ENCODE measurements around the gene PITPNB. TPM values are rescaled to one million over a fixed set of nuclear protein-coding genes. Genes with fewer than 3 reads are reported as not detected.
A peak's percentile ranks its signal among the peaks of the same experiment; 100 is the strongest.

The PITPNB gene
- total RNA-seq, 2 experiments from 2014 or later, result 96.5 to 111 TPM

DNA sequence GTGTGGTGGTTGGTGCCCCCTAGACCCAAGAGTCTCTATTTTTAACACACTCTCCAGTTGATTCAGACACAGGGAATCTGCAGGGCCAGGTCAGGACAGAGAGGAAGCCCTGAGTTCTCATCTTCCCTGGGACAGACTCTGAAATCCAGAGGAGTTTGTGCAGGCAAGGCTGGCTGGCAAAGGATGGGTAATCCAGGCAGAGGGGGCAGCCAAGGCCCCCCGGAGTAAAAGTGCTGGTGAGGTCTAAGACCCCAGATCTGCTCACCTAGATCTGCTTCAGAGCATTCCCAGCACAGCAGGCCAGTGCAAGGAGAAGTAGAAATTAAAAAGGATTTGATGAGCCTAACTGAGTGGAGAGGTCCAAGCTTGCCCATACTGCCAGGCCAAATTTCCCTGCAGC lies 76.9 kb downstream of the PITPNB start:
- ChIA-PET CTCF (no interaction called here), POLR2A (no interaction called here)
- Mint-ChIP-seq H3K27me3 (no peaks in the 10 kb centered on the region), H3K27ac (no peak overlapping the region), H3K4me1 (no peaks in the 10 kb centered on the region), H3K4me3 (no peak overlapping the region), H3K9me3 (ENCODE audit: low read depth) (peaks cover 7% of the 10 kb centered on the region), H3K36me3 (ENCODE audit: low read depth) (peaks cover 14% of the 10 kb centered on the region)
- DNase-seq (no peak), ATAC-seq (no peak)
- intact Hi-C loops (cut with DNase I, micrococcal nuclease), result no loop called here

DNA sequence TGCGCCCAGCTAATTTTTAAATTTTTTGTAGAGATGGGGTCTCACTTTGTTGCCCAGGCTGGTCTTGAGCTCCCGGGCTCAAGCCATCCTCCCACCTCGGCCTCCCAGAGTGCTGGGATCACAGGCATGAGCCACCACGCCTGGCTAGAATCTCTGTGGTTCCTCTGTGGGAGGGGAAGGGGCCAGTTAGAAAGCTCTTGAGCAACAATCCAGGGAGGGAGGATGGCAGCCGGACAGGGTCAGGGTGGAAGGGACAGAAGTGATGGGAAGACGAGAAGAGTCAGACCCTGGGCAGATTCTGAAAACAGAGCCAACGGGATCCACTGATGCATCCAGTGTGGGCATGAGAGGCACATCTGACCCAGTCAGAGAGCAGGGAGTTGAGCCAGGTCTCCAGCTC lies 78.6 kb downstream of the PITPNB start:
- DNase-seq (no peak), ATAC-seq (no peak)
- peaks cover 11% of the 10 kb centered on the region for H3K36me3 Mint-ChIP-seq (ENCODE audit: low read depth)
- H3K4me1 Mint-ChIP-seq, result no peaks in the 10 kb centered on the region
- H3K27ac Mint-ChIP-seq, result no peak overlapping the region
- intact Hi-C loops (cut with DNase I, micrococcal nuclease), result no loop called here
- POLR2A ChIA-PET, result no interaction called here
- peaks cover 7% of the 10 kb centered on the region for H3K9me3 Mint-ChIP-seq (ENCODE audit: low read depth)
- H3K4me3 Mint-ChIP-seq, result no peak overlapping the region
- CTCF ChIA-PET, result no interaction called here
- H3K27me3 Mint-ChIP-seq, result no peaks in the 10 kb centered on the region

DNA sequence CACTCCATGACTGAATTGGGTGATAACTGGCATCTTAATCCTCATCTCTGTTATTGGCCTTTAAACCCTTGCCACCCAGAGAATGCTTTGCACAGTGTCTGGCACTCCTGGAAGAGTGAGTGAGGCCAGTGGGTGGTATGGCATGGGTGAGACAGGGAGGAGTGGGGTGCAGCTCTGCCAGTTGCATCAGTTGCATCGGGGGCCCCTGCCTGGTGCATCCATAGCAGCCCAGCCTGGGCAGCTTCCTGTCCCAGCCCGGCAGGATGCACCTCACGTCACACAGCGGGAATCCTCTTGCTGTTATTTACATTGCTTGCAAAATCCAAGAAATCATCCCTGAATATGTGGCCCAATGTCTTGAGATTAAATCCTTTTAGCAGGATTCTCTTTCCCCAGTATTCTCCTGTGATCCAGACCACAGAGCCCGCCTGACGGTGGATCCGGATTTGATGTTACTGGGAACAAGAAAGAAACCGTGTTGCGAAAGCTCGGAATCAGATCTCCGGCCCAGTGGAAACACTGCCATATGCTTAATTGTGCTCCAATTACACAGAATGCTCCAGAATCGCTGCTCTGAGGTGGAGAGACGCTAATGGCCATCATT lies 79.9 kb downstream of the PITPNB start:
- Mint-ChIP-seq H3K4me1 (no peaks in the 10 kb centered on the region), H3K27ac (no peak overlapping the region), H3K27me3 (no peaks in the 10 kb centered on the region), H3K4me3 (no peak overlapping the region), H3K9me3 (ENCODE audit: low read depth) (peaks cover 7% of the 10 kb centered on the region), H3K36me3 (ENCODE audit: low read depth) (peaks cover 11% of the 10 kb centered on the region)
- CTCF ChIA-PET, result interaction anchor here (0.5 kb wide), 1 partner anchor 126 kb away, joined by 4 read pairs; no protein-coding TSS in a partner anchor
- ATAC-seq (no peak), DNase-seq (no peak)
- intact Hi-C loops (cut with DNase I, micrococcal nuclease), result no loop called here
- POLR2A ChIA-PET, result no interaction called here

DNA sequence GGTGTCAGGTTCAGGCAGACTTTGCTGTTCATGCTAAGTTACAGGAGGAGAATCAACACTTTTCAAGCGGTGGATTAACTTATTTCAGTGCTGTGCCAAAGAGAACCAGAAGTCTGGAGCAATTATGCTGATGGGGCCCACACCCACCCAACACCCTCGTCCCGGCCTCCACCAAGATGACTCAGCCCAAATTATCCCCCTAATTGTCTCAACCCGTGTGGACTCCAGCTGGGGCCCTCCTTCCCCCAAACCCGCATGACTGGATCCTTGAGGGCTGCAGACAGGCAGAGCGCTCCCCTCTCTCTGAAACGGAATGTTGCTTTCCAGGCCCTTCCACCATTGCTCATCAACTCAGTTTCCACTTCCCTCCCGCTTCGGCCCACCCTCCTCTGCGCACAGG lies 82.9 kb downstream of the PITPNB start:
- H3K4me3 Mint-ChIP-seq, result no peak overlapping the region
- H3K27ac Mint-ChIP-seq, result no peak overlapping the region
- ATAC-seq, result no peak
- H3K4me1 Mint-ChIP-seq, result peaks cover 10% of the 10 kb centered on the region
- intact Hi-C loops (cut with DNase I, micrococcal nuclease), result no loop called here
- POLR2A ChIA-PET, result no interaction called here
- no peaks in the 10 kb centered on the region for H3K27me3 Mint-ChIP-seq
- peaks cover 7% of the 10 kb centered on the region for H3K9me3 Mint-ChIP-seq (ENCODE audit: low read depth)
- CTCF ChIA-PET, result no interaction called here
- no peak for DNase-seq
- peaks cover 11% of the 10 kb centered on the region for H3K36me3 Mint-ChIP-seq (ENCODE audit: low read depth)

DNA sequence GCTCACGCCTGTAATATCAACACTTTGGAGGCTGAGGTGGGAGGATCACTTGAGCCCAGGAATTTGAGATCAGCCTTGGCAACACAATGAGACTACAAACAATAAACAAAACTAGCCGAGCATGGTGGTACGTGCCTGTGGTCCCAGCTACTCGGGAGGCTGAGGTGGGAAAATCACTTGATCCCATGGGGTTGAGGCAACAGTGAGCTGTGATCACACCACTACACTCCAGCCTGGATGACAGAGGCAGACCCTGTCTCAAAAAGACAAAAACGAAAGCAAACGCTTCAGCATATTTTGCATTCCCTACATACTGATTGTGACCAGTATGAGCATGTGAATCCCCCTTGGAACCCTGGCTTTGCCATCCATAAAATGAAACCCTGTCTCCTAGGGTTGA lies 83.6 kb downstream of the PITPNB start:
- Mint-ChIP-seq H3K4me3 (no peak overlapping the region), H3K9me3 (ENCODE audit: low read depth) (peaks cover 7% of the 10 kb centered on the region), H3K27ac (no peak overlapping the region), H3K27me3 (no peaks in the 10 kb centered on the region), H3K4me1 (peaks cover 10% of the 10 kb centered on the region), H3K36me3 (ENCODE audit: low read depth) (peaks cover 10% of the 10 kb centered on the region)
- intact Hi-C loops (cut with DNase I, micrococcal nuclease), result no loop called here
- ChIA-PET CTCF (no interaction called here), POLR2A (no interaction called here)
- DNase-seq (no peak), ATAC-seq (no peak)

DNA sequence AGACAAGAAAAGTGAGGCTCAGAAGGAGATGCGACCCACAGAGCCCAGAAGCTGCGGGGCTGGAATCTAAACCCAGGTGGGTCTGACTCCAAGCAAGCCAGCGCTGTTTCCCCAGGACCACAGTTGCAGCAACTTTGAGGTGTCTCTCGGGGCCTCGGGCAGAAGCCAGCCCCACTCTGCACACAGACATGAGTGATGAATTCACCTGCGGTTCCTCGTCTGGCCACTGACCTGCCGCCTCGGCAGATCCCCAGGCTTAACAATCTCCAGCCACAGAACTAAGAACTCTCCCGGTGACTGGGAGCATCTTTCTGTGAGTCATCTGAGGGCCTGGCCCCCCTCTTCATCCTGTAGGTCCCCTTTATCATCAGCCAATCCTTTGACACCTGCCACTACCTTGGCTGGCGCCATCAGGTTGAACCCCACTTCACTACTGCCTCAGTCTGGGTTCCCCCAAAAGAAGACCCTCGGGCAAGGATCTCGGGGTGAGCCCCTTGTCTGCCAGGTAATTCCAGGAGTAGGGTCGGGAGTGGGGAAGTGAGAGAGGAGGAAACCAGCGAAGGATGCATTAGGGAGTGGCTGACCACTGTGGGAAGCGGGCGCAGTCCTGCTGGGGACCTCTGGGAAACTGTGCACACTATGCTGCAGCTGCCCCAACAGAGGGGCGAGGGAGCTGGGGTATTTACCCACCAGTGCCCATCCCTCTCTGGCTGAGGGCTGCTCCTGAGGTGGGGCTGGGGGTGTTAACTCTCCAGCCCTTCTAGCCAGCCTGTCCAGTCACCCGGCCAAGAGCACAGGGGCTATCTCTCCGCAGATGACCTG lies 84.5 kb downstream of the PITPNB start:
- Mint-ChIP-seq H3K36me3 (ENCODE audit: low read depth) (peaks cover 6% of the 10 kb centered on the region), H3K9me3 (ENCODE audit: low read depth) (peaks cover 7% of the 10 kb centered on the region), H3K4me1 (peaks cover 10% of the 10 kb centered on the region), H3K27me3 (no peaks in the 10 kb centered on the region), H3K4me3 (no peak overlapping the region), H3K27ac (no peak overlapping the region)
- DNase-seq, result no peak
- intact Hi-C loops (cut with DNase I, micrococcal nuclease), result no loop called here
- ATAC-seq, result no peak
- ChIA-PET CTCF (no interaction called here), POLR2A (no interaction called here)

DNA sequence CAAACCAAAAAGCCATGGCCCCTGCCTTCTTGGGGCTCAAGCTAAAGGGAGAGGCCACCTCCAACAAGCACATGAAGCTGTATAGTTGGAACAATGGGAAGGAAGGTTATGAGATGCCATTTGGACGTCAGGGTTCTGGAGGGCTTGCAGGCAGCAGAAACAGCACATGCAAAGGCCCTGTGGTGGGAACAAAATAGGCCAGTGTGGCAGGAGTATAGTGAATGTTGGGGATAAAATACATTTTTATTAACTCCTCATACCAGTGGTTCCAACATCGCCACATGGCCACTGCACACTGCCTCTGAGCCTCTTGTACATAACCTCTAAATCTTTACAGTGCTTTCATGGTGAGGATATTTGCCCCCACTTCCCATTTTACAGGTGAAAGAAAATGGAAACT lies 85.3 kb downstream of the PITPNB start:
- Mint-ChIP-seq H3K27ac (no peak overlapping the region), H3K9me3 (ENCODE audit: low read depth) (peaks cover 7% of the 10 kb centered on the region), H3K27me3 (no peaks in the 10 kb centered on the region), H3K4me1 (peaks cover 10% of the 10 kb centered on the region), H3K4me3 (no peak overlapping the region), H3K36me3 (ENCODE audit: low read depth) (peaks cover 5% of the 10 kb centered on the region)
- CTCF ChIA-PET, result no interaction called here
- DNase-seq (no peak), ATAC-seq (no peak)
- POLR2A ChIA-PET, result no interaction called here
- intact Hi-C loops (cut with DNase I, micrococcal nuclease), result no loop called here

DNA sequence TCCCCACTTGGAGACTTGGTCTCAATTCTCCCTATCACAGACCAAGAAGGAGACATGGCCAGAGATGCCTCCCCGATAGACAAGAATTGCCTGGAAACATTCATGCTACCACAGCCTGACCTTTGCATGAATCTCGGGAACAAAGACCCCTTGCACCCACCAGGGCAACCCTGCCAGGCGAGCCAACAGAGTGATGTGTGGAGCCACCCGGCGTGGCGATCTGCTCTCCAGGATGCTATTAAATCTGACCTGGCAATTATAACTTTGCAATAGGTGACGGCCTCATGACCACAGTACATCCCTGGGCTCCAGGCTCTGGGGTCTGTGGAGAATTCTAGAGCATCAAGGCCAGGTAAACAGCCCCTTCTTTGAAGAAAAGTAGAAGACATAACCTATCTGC lies 86.5 kb downstream of the PITPNB start:
- H3K27ac Mint-ChIP-seq, result no peak overlapping the region
- ChIA-PET POLR2A (interaction anchor here (0.5 to 0.7 kb wide), 2 partner anchors 15 to 37 kb away, joined by 3 to 5 read pairs; no protein-coding TSS in a partner anchor), CTCF (interaction anchor here (0.5 kb wide), 1 partner anchor 186 kb away, joined by 3 read pairs; no protein-coding TSS in a partner anchor)
- peaks cover 2% of the 10 kb centered on the region for H3K9me3 Mint-ChIP-seq (ENCODE audit: low read depth)
- no peaks in the 10 kb centered on the region for H3K27me3 Mint-ChIP-seq
- H3K4me1 Mint-ChIP-seq, result peaks cover 10% of the 10 kb centered on the region
- DNase-seq (no peak), ATAC-seq (no peak)
- no peak overlapping the region for H3K4me3 Mint-ChIP-seq
- intact Hi-C loops (cut with DNase I, micrococcal nuclease), result no loop called here
- peaks cover 2% of the 10 kb centered on the region for H3K36me3 Mint-ChIP-seq (ENCODE audit: low read depth)

DNA sequence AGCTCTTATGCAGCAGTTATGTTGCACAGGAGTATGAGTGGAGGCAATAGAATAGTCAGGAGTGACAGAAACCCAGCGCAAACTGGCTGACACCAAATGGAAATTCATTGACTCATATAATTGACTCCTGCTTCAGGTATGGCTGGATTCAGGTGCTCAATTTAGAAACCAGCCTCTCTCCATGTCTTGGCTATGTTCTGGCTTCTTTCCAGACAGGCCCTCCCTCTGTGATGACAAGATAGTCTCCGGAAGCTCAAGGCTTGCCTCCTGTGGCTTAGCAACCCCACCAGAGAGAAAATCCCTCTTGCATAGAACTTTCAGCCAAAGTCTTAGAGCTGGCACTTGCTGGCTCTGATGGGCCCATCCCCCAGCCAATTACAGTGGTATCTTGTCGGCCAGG lies 89.4 kb downstream of the PITPNB start:
- Mint-ChIP-seq H3K4me1 (peaks cover 10% of the 10 kb centered on the region), H3K27me3 (no peaks in the 10 kb centered on the region), H3K4me3 (no peak overlapping the region), H3K27ac (no peak overlapping the region), H3K9me3 (ENCODE audit: low read depth) (no peaks in the 10 kb centered on the region), H3K36me3 (ENCODE audit: low read depth) (peaks cover 2% of the 10 kb centered on the region)
- intact Hi-C loops (cut with DNase I, micrococcal nuclease), result no loop called here
- no peak for ATAC-seq
- ChIA-PET CTCF (interaction anchor here (0.6 kb wide), 1 partner anchor 904 kb away, joined by 3 read pairs; no protein-coding TSS in a partner anchor), POLR2A (no interaction called here)
- DNase-seq, result no peak

DNA sequence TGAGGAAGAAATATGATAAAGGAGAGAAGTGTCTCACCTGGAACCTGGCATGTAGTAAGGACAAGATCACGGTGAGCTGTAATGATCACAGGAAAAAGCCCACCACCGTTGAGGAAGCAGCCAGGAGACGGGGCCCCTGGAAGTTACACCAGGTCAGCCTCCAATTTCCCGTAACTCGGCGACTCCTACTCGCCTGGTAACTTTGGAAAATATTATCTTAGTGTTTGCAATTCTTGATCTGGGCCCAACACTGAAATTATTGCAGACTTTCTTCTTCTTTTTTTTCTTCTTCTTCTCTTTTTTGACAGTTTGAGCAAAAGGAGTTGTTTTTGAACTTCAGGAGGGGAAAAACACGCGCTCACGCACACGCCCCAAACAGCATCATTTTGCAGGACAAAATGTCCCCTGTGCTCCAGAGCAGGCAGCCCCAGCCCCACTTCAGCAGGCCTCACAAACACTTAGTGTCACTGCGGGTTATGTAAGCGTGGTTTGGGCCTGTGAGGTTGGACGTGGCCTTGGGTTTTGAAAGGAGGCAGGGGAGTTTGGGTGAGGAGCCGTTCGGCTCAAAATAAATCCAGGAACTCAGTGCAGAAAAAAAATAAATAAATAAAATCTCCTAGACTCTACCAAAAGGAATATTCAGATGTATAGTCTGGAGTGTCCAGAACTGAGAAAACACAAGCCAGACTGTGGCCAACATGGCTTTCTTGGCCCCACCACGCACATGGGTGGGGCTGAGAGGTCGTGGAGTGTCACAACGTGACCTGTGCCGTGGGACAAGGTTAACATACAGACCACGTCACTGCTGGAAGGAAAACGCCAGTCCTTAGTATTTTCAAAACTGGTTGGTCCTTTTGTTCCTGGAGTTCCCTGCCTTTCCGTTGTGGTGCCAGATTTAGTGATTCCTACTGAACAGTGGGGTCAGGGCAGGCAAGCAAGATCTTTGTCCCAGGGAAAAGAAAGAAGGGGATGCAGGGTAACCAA lies 91.2 kb downstream of the PITPNB start:
- H3K27ac Mint-ChIP-seq, result no peak overlapping the region
- ATAC-seq, result no peak
- CTCF ChIA-PET, result no interaction called here

DNA sequence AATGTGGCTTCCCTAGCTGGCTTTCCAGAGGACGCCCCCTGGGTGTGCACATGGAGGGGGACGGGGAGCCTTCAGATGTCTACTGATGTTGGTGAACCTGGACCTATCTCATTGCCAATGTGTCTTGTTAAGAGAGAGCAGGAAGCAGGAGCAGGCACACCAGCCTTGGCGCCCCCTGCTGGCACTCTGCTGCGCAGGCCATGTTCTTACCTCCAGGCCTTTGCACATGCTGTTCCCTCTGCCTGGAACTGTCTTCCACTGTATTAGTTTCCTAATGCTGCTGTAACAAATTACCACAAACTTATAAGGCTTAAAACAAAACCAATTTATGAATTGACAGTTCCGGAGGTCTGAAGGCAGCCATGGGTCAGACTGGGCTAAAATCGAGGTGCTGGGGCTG lies 93.9 kb downstream of the PITPNB start:
- Mint-ChIP-seq H3K27me3 (no peaks in the 10 kb centered on the region), H3K4me1 (no peaks in the 10 kb centered on the region), H3K9me3 (ENCODE audit: low read depth) (no peaks in the 10 kb centered on the region), H3K27ac (no peak overlapping the region), H3K36me3 (ENCODE audit: low read depth) (peaks cover 2% of the 10 kb centered on the region), H3K4me3 (no peak overlapping the region)
- DNase-seq (peak; percentile 60), ATAC-seq (peak; percentile 30)
- intact Hi-C loops (cut with DNase I, micrococcal nuclease), result no loop called here
- ChIA-PET CTCF (interaction anchor here (0.7 to 1.0 kb wide), 3 partner anchors 39 to 1783 kb away, joined by 3 to 4 read pairs (median 3); no protein-coding TSS in a partner anchor), POLR2A (no interaction called here)

More for the DNA sequence above, 91.2 kb downstream of the PITPNB start:
- intact Hi-C loops (cut with DNase I, micrococcal nuclease), result no loop called here
- Mint-ChIP-seq H3K9me3 (ENCODE audit: low read depth) (no peaks in the 10 kb centered on the region), H3K4me1 (peaks cover 10% of the 10 kb centered on the region), H3K4me3 (no peak overlapping the region), H3K36me3 (ENCODE audit: low read depth) (peaks cover 2% of the 10 kb centered on the region), H3K27me3 (no peaks in the 10 kb centered on the region)
- POLR2A ChIA-PET, result no interaction called here
- DNase-seq, result no peak

Data from activated CD4-positive, alpha-beta T cell treated with anti-CD3 and anti-CD28 coated beads for 36 hours (primary cell).